Prostate gland (tissue), 2 donors: ENCODE measurements around the gene SERAC1.

Source experiments
- POLR2A ChIP-seq: fragments of 450-650 bp; IDR thresholded peaks from one replicate; pipeline ENCODE4 v1.6.1; 2016; ENCODE audit warnings: antibody characterized with exemption, mild to moderate bottlenecking
- TF ChIP-seq, protein P1 (sequence below), 4 experiments: fragments of 200-600 bp in 2 of 4; fragments of 450-650 bp in 2 of 4; sonication (generic) in 2 of 4; IDR thresholded peaks; 1 replicate in 3 of 4; 2 replicates in 1 of 4; pipeline ENCODE4 v1.5.1; 2016 to 2019; ENCODE audit warnings: antibody characterized with exemption in 4 of 4, mild to moderate bottlenecking in 2 of 4, moderate library complexity in 2 of 4

DNA sequence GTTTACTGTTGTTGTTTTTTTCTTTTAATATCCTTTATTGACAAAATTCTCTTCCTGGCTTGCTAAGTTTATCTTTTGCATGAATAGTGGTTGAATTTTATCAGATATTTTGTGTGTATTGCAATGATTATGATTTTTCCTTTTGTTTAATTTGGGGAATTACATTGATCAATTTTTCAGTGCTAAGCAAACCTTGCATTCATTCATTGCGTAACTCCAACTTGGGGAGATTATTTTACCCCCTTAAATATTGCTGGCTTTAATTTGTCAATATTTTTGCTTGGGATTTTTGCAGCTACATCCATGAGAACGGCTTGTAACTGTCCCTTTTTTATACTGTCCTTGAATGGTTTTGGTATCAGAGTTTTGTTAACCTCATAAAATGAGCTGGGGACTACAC, 63.4 kb downstream of the SERAC1 start:
- no peak for TF ChIP-seq POLR2A
- TF ChIP-seq, protein P1, sequence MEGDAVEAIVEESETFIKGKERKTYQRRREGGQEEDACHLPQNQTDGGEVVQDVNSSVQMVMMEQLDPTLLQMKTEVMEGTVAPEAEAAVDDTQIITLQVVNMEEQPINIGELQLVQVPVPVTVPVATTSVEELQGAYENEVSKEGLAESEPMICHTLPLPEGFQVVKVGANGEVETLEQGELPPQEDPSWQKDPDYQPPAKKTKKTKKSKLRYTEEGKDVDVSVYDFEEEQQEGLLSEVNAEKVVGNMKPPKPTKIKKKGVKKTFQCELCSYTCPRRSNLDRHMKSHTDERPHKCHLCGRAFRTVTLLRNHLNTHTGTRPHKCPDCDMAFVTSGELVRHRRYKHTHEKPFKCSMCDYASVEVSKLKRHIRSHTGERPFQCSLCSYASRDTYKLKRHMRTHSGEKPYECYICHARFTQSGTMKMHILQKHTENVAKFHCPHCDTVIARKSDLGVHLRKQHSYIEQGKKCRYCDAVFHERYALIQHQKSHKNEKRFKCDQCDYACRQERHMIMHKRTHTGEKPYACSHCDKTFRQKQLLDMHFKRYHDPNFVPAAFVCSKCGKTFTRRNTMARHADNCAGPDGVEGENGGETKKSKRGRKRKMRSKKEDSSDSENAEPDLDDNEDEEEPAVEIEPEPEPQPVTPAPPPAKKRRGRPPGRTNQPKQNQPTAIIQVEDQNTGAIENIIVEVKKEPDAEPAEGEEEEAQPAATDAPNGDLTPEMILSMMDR (IDR thresholded peaks at IDR 0.05): no peak
